Neuron (in vitro differentiated cells): ENCODE results near the gene GLIS1.

Source experiments
- H2AFZ ChIP-seq: one replicate; pipeline ENCODE4 v1.6.1; 2013; ENCODE audit warnings: low read depth, mild to moderate bottlenecking, inconsistent platforms, low read length, moderate library complexity
- H3K27me3 ChIP-seq: one replicate; pipeline ENCODE4 v1.6.1; 2013; ENCODE audit warnings: low read length; ENCODE audit not compliant: insufficient read depth
- H3K36me3 ChIP-seq: one replicate; pipeline ENCODE4 v1.6.1; 2013; ENCODE audit warnings: low read length; ENCODE audit not compliant: insufficient read depth
- H3K4me1 ChIP-seq: one replicate; pipeline ENCODE4 v1.6.1; 2013; ENCODE audit warnings: low read length; ENCODE audit not compliant: insufficient read depth
- H3K4me3 ChIP-seq: 2 replicates; pipeline ENCODE4 v1.5.1; 2013; ENCODE audit warnings: mild to moderate bottlenecking, low read length, moderate library complexity
- H3K9me3 ChIP-seq: one replicate; pipeline ENCODE4 v1.6.1; 2013; ENCODE audit warnings: low read length

The GLIS1 gene

DNA sequence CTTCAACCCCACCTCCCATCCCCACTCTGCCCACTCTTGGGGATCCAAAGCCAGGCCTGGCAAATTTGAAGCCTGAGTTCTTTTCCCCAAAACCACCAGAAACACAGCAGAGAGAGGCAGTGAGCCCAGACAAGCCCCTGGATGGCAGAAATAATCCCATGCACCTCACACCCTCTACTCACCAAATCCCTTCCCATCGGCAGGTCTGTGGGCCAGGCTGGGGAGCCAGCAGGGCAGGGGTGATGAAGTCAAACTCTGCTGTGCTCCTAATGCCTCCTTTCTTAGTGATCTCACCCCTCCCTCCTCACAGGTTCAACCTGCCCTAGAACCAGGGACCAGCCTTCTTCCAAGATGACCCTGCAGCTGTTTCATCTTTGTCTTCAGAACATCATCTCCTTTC lies 72.4 kb downstream of the GLIS1 start:
- Histone ChIP-seq H3K27me3 (peaks cover 5% of the 10 kb centered on the region), H3K9me3 (no peaks in the 10 kb centered on the region), H3K4me3 (no peak overlapping the region), H2AFZ (no peak overlapping the region), H3K36me3 (no peaks in the 10 kb centered on the region), H3K4me1 (no peaks in the 10 kb centered on the region)

DNA sequence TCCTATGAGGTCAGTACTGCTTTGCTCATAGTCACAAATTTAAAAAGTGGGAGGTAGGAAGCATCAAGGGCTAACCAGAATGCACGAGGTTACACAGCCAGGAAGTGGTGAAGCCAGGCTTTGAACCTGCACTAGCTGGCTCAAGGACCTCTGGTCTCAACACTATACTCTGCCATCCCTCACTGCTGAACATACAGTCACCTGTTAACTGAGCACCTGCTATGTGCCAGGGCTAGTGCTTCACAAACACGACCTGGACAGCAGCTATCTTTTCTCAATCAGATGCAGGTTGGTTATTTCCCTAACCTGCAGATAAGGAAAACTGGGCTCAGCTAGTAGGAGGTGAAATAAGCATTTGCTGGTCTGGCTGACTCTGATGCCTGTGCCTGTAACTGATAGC lies 73.0 kb downstream of the GLIS1 start:
- H2AFZ ChIP-seq, result no peak overlapping the region
- H3K9me3 ChIP-seq, result no peaks in the 10 kb centered on the region
- no peaks in the 10 kb centered on the region for H3K36me3 ChIP-seq
- H3K4me1 ChIP-seq, result no peaks in the 10 kb centered on the region
- peaks cover 5% of the 10 kb centered on the region for H3K27me3 ChIP-seq
- no peak overlapping the region for H3K4me3 ChIP-seq

DNA sequence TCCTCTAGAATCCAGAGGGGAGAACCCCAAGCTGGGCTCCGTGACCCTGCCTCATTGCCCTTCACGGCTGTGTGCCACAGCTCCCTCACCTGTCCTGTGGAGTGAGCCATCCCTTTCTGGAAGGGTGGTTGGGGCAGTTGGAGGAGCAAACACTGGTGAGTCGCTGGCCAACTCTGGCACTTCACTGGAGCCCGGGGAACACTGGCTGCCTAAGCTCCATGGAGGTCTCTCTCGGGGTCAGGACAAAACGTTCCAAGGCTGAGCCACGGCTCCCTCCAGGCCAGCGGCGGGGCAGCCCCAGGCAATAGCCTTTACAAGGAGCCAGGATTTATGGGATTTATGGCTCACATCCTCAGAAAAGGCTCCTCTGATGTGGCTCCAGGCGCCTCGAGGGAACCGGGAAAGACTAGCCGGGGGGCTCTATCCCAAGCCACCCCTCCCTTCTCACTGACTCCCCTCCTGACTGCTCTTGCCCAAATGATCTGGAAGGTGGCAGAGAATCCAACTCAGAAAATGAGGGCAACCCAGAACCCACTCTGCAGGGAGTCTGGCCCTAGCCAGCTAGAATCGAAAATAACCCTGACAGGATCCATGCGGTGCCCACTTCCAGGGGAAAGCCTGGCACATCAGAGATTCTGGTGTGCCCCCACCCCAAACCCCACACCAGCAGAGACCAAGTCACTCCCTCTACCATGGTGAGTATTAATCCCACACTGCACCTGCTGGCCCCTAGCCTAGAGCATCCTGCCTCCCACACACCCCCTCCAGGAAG lies 75.2 kb downstream of the GLIS1 start:
- H3K4me1 ChIP-seq, result no peaks in the 10 kb centered on the region

DNA sequence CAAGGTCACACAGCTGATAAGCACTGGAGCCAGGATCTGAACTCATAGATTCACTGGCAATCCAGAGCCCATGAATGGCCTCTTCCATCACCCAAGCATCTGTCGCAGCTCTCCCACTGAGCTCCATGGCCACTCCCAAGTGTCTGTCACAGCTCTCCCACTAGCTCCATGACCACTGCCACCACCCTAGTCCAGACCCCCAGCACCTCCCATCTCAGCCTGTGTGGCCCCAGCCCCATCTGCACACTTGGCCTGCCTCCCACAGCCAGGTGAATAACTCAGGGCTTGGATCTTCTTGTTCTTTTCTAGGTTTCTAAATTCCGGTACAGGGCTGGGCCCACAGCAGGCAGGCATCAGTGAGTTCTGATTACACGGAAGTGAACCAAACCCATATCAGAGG lies 76.0 kb downstream of the GLIS1 start:
- Histone ChIP-seq H3K4me3 (no peak overlapping the region), H3K36me3 (no peaks in the 10 kb centered on the region), H3K9me3 (no peaks in the 10 kb centered on the region), H2AFZ (no peak overlapping the region), H3K27me3 (no peaks in the 10 kb centered on the region), H3K4me1 (no peaks in the 10 kb centered on the region)

More for the DNA sequence above, 75.2 kb downstream of the GLIS1 start:
- Histone ChIP-seq H3K27me3 (no peaks in the 10 kb centered on the region), H2AFZ (no peak overlapping the region), H3K4me3 (no peak overlapping the region), H3K36me3 (no peaks in the 10 kb centered on the region), H3K9me3 (no peaks in the 10 kb centered on the region)

DNA sequence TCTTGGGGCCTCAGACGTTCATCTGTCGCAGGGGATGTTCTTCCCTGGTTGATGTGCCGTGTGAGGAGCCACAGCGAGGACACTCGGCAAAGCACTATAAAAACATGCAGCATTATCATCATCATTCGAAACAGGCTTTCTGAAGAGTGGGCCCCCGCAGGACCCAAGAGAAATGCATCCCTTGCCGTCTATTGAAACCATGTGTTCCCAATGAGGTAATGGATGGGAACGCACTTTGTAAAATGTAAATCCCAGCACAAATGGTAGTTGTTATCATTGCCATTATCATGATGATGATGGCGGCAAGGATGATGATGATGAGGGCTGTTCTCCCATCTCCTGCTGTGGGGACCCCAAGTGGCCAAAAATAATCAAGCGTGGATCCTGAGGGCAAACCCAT lies 76.8 kb downstream of the GLIS1 start:
- Histone ChIP-seq H3K36me3 (no peaks in the 10 kb centered on the region), H3K4me3 (no peak overlapping the region), H3K4me1 (no peaks in the 10 kb centered on the region), H2AFZ (no peak overlapping the region), H3K27me3 (no peaks in the 10 kb centered on the region), H3K9me3 (no peaks in the 10 kb centered on the region)

DNA sequence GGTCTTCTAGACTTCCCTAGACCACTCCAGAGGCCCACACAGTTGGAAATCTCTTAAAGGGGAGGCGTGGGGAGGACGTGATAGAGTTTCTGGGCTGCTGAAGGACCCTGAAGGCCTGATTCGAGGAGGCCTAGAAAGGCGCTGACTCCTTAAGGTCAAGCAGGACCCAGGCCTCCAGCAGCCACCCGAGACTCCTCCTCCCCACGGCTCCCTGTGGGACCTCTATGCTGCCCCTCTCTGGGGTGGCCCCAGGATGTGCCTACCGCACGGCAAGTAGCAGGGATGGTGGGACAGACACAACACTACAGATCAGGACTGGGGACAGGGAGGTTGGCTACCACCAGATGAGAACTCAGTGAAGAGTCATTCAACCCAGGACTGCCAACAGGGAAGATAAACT lies 77.5 kb downstream of the GLIS1 start:
- Histone ChIP-seq H3K9me3 (no peaks in the 10 kb centered on the region), H3K36me3 (no peaks in the 10 kb centered on the region), H3K4me1 (no peaks in the 10 kb centered on the region), H2AFZ (no peak overlapping the region), H3K27me3 (no peaks in the 10 kb centered on the region), H3K4me3 (no peak overlapping the region)

DNA sequence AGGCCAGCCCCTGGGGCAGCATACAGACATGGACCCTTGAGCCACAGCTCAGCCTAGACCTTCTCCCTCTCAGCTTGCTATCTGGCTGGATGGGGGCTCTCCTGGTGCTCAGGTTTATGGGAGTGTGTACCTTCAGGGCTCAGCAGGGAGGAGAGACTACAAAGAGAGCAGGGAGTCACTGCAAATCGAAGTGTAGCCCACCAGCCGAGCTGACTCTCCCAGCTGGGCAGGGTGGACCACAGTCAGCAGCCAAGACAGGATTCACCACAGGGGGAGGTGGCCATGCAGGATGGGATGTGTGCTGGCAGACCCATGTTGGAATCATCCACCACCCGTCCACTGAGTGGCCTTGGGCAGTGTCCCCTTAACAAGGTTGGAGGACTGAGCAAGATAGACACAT lies 78.3 kb downstream of the GLIS1 start:
- H3K4me1 ChIP-seq, result no peaks in the 10 kb centered on the region
- no peaks in the 10 kb centered on the region for H3K36me3 ChIP-seq
- H3K27me3 ChIP-seq, result no peaks in the 10 kb centered on the region
- H2AFZ ChIP-seq, result no peak overlapping the region
- H3K4me3 ChIP-seq, result no peak overlapping the region
- no peaks in the 10 kb centered on the region for H3K9me3 ChIP-seq

DNA sequence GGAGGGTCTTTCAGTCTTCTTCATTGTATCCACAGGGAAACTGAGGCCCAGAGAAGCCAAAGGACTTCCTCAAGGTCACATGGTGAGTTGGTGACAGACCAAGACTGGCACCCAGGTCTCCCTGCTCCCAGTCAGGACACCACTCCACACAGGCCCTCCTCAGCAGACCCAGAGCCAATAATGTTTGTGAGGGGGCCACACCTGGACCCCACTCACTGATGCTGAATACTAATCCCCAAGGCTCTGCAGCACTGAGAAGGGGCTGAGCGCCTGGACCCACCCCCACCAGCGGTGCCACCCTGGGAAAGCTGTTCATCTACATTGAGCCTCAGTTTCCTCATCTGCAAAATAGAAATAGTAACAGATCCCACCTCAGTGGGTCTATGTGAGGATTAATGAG lies 79.5 kb downstream of the GLIS1 start:
- no peak overlapping the region for H3K4me3 ChIP-seq
- H3K9me3 ChIP-seq, result no peaks in the 10 kb centered on the region
- H3K4me1 ChIP-seq, result no peaks in the 10 kb centered on the region
- H3K36me3 ChIP-seq, result no peaks in the 10 kb centered on the region
- H2AFZ ChIP-seq, result no peak overlapping the region
- H3K27me3 ChIP-seq, result no peaks in the 10 kb centered on the region

DNA sequence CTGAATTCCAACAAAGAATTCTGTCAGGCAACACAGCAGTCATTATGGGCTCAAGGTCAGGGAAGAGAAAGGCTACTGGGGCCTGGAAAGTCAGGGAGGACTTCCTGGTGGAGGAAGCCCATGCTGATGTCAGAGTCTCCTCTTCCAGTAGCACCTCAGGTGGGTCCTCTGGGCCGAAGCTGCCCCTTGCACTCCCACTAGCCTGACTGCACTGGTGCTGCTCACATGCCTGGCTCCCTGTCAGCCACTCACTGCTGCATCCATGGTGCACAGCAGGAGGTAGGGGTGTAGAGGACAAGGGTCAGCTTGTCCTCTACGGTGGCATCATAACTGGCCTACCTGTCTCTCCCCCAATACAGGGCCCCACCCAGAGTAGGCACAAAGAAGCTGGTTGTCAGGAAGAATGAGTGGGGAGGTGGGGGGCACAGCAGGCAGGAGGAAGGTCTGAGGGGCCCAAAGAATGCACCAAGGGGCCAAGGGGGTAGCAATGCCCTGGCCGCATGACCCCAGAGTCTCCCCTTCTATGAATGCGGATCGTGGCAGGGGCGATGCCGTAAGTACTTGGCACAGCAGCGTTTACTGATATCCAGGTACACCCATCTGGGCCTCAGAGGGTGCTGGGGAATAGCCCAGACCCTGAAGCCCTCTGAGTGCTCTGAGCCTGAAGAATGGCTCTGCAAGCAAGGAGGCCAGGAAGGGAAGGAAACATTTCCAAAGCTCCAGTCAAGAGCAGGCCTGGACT lies 80.3 kb downstream of the GLIS1 start:
- H3K36me3 ChIP-seq, result no peaks in the 10 kb centered on the region
- H3K4me1 ChIP-seq, result no peaks in the 10 kb centered on the region
- H2AFZ ChIP-seq, result no peak overlapping the region
- no peaks in the 10 kb centered on the region for H3K9me3 ChIP-seq
- no peak overlapping the region for H3K4me3 ChIP-seq
- no peaks in the 10 kb centered on the region for H3K27me3 ChIP-seq

DNA sequence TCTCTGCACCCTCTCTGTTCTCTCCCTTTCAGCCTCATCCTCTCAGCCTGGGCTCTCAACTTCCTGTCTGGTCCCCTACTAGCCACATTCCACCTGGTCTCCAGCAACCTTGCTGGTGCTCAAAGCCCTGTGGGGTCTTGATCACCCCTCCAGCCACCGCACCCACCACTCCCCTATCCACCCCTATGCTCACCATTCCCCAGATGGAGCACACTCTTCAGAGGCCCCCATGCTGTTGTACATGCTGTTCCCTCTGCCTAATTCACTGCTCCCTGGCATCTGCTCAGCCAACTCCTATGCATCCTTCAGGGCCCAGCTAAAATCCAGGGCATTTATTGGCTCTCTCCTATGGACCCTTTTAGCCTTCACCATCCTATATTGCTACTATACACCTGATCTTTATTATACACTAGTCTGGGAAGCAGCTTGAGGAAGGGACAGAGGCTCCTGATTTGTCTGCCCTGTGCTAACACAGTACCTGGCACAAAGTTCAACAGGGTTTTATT lies 81.0 kb downstream of the GLIS1 start:
- no peaks in the 10 kb centered on the region for H3K27me3 ChIP-seq
- H3K4me1 ChIP-seq, result no peaks in the 10 kb centered on the region
- H3K36me3 ChIP-seq, result no peaks in the 10 kb centered on the region
- H2AFZ ChIP-seq, result no peak overlapping the region
- H3K9me3 ChIP-seq, result no peaks in the 10 kb centered on the region
- no peak overlapping the region for H3K4me3 ChIP-seq

DNA sequence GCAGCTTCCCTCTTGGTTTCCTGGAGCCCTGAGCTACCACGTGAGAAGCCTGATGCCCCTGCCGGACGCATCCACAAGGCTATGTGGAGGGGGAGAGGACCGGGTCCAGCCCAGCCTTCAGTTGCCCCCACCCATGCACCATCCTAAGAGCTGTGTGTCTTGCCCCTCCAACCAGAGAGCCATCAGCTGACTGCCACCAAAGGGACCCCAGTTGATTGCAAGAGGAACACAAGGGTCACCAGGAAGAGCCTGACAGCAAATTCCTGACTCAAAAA lies 81.5 kb downstream of the GLIS1 start:
- Histone ChIP-seq H3K9me3 (no peaks in the 10 kb centered on the region), H3K27me3 (no peaks in the 10 kb centered on the region), H3K4me3 (no peak overlapping the region), H3K36me3 (no peaks in the 10 kb centered on the region), H2AFZ (no peak overlapping the region), H3K4me1 (no peaks in the 10 kb centered on the region)

DNA sequence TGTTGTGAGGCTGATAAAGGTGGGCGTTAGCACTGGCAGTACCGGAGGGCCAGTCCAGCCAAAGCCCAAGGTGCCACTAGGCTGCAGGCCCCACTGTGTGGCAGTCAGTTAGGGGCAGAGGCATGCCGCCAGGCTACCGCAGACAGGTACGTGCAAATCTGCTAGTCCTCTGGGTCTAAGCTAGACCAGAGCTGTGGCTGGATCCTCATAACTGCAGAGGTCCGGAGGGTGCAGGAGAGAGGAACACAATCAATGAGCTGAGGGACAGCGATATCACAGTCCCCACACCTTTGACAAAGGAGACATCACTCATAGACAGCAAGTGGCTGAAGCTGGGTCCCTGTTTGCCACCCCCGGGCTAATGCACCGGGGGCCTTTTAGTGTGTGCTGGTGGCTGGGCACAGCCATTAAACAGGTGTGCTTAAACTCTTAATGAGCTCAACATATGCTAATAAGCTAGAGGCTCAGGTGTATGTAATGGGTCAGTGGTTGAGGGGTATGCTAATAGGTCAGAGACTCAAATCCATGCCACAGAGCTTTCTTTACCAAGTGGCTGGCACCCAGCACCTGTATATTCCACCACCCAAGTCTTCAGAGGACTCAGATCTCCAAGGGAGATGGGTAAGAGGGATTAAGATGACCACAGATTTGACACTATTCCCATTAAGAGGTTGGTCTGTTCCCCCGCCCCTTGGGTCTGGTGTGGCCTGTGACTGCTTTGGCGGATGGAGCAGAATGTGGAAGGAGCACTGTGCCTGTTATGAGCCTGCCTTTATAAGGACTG lies 82.0 kb downstream of the GLIS1 start:
- H3K4me1 ChIP-seq, result no peaks in the 10 kb centered on the region
- H3K36me3 ChIP-seq, result no peaks in the 10 kb centered on the region
- no peak overlapping the region for H3K4me3 ChIP-seq
- no peaks in the 10 kb centered on the region for H3K9me3 ChIP-seq
- H3K27me3 ChIP-seq, result no peaks in the 10 kb centered on the region
- H2AFZ ChIP-seq, result no peak overlapping the region
